NCI-H1436 treated with DMSO at 0.1 percent for 48 hours (cell line): ENCODE results near the gene PXDN.
"Not testable (repeated sequence)": the region's sequence is repeated elsewhere in the genome, so short reads cannot be mapped to it uniquely, and the experiment has no call there.

Source experiments
- DNase-seq: peaks from one replicate; lab custom pipeline; 2025; lab: John Stamatoyannopoulos, UW

The PXDN gene

GRCh38 chr2:1685078-1685956, 59.0 kb downstream of the PXDN start:
- no peak for DNase-seq

GRCh38 chr2:1683297-1683696, 61.0 kb downstream of the PXDN start:
- no peak for DNase-seq

GRCh38 chr2:1682181-1682440, 62.2 kb downstream of the PXDN start:
- no peak for DNase-seq

- DNase-seq: no peak
Observed at GRCh38 chr2:1681323-1682180, 62.8 kb downstream of the PXDN start.

- no peak for DNase-seq
Observed at GRCh38 chr2:1681017-1681318, 63.3 kb downstream of the PXDN start.

- DNase-seq: no peak
Observed at GRCh38 chr2:1680222-1681016, 63.9 kb downstream of the PXDN start.

- not testable (repeated sequence) for DNase-seq
Observed at GRCh38 chr2:1679488-1680039, 64.8 kb downstream of the PXDN start.

GRCh38 chr2:1679065-1679464, 65.2 kb downstream of the PXDN start:
- not testable (repeated sequence) for DNase-seq

GRCh38 chr2:1678609-1679008, 65.7 kb downstream of the PXDN start:
- DNase-seq: no peak

- DNase-seq: no peak
Observed at GRCh38 chr2:1677821-1678165, 66.5 kb downstream of the PXDN start.

- no peak for DNase-seq
Observed at GRCh38 chr2:1676913-1677820, 67.1 kb downstream of the PXDN start.

GRCh38 chr2:1676091-1676912, 68.0 kb downstream of the PXDN start:
- no peak for DNase-seq

- DNase-seq: no peak
Observed at GRCh38 chr2:1675633-1676032, 68.7 kb downstream of the PXDN start.

GRCh38 chr2:1674766-1675397, 69.4 kb downstream of the PXDN start:
- no peak for DNase-seq

- DNase-seq: no peak
Observed at GRCh38 chr2:1674276-1674675, 70.0 kb downstream of the PXDN start.

- DNase-seq: no peak
Observed at GRCh38 chr2:1673160-1673944, 71.0 kb downstream of the PXDN start.

GRCh38 chr2:1672738-1673137, 71.6 kb downstream of the PXDN start:
- no peak for DNase-seq

GRCh38 chr2:1671916-1672315, 72.4 kb downstream of the PXDN start:
- DNase-seq: no peak

GRCh38 chr2:1670636-1671035, 73.7 kb downstream of the PXDN start:
- no peak for DNase-seq
